NCI-H1694 (cell line): ENCODE data around the gene CENPM.

Experiments
- DNase-seq: peaks from one replicate; lab custom pipeline; 2025; lab: John Stamatoyannopoulos, UW

Gene CENPM

GRCh38 chr22:41899110-41899509, 47.8 kb downstream of the CENPM start:
- no peak for DNase-seq

- DNase-seq, result no peak
These were observed 48.3 kb downstream of the CENPM start for GRCh38 chr22:41898645-41899044.

- DNase-seq, result no peak
These were observed 53.2 kb downstream of the CENPM start for GRCh38 chr22:41893591-41894375.

- DNase-seq, result no peak
These were observed 54.2 kb downstream of the CENPM start for GRCh38 chr22:41892721-41893120.

- DNase-seq, result no peak
These were observed 55.5 kb downstream of the CENPM start for GRCh38 chr22:41891407-41891806.
